Gastroesophageal sphincter (tissue), 3 donors: ENCODE data around the gene SLC22A16.

Experiments
- EP300 ChIP-seq: sonication (generic); formaldehyde crosslinking; IDR thresholded peaks from one replicate; pipeline ENCODE4 v1.6.1; 2017; ENCODE audit warnings: antibody characterized with exemption, mild to moderate bottlenecking
- TF ChIP-seq, protein P1 (sequence below), 4 experiments: fragments of 200-600 bp in 2 of 4; fragments of 450-650 bp in 2 of 4; sonication (generic) in 1 of 4; IDR thresholded peaks; one replicate each; pipeline ENCODE4 v1.5.1; 2017 to 2019; ENCODE audit warnings: antibody characterized with exemption in 4 of 4, mild to moderate bottlenecking in 2 of 4, moderate library complexity in 2 of 4

DNA sequence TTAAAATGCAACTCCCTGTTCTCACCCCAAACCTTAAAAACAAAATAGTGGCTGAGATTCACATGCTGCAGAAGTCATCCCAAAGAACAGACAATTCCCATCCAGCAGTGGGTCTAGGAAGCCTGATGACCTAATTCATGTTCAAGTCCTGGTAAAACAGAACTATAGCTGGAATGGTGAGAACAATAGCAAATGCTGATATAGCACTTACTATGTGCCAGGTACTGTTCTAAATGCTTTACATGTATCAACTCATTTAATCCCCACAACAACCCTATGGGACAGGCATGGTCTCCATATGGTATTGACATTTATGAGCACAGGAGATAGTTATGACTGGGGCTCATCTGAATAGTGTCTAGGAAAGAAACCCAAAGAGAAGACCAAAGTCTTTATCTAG lies 66.6 kb downstream of the SLC22A16 start:
- no peak for TF ChIP-seq EP300
- TF ChIP-seq, protein P1, sequence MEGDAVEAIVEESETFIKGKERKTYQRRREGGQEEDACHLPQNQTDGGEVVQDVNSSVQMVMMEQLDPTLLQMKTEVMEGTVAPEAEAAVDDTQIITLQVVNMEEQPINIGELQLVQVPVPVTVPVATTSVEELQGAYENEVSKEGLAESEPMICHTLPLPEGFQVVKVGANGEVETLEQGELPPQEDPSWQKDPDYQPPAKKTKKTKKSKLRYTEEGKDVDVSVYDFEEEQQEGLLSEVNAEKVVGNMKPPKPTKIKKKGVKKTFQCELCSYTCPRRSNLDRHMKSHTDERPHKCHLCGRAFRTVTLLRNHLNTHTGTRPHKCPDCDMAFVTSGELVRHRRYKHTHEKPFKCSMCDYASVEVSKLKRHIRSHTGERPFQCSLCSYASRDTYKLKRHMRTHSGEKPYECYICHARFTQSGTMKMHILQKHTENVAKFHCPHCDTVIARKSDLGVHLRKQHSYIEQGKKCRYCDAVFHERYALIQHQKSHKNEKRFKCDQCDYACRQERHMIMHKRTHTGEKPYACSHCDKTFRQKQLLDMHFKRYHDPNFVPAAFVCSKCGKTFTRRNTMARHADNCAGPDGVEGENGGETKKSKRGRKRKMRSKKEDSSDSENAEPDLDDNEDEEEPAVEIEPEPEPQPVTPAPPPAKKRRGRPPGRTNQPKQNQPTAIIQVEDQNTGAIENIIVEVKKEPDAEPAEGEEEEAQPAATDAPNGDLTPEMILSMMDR (IDR thresholded peaks at IDR 0.05), result no peak
